Neural cell (in vitro differentiated cells): Measurements from ENCODE around the gene SOHLH1. TPM values are rescaled to one million over a fixed set of nuclear protein-coding genes. Genes with fewer than 3 reads are reported as not detected.

Experiments used
- H2AFZ ChIP-seq: fragments of 200-600, 300-800 bp; sonication (generic), shearing (Covaris generic); 2 replicates; pipeline ENCODE4 v1.6.0; 2014; ENCODE audit warnings: low read depth, mild to moderate bottlenecking, antibody characterized with exemption, low read length, moderate library complexity
- H3F3A ChIP-seq: fragments of 200-600 bp; shearing (Covaris generic); 2 replicates; pipeline ENCODE4 v1.6.1; 2016; ENCODE audit warnings: mild to moderate bottlenecking, moderate library complexity, mixed read lengths, antibody characterized with exemption, low read length; ENCODE audit not compliant: insufficient read depth, poor library complexity, severe bottlenecking
- H3K27ac ChIP-seq: fragments of 200-600, 300-800 bp; sonication (generic), shearing (Covaris generic); 2 replicates; pipeline ENCODE4 v1.5.1; 2014; ENCODE audit warnings: mild to moderate bottlenecking, low read length, moderate library complexity
- H3K27me3 ChIP-seq: fragments of 300-800, 200-600 bp; sonication (generic), shearing (Covaris generic); 2 replicates; pipeline ENCODE4 v1.6.0; 2014; ENCODE audit warnings: mild to moderate bottlenecking, low read depth, low read length, moderate library complexity; ENCODE audit not compliant: insufficient read depth
- H3K36me3 ChIP-seq: fragments of 300-800, 200-600 bp; sonication (generic), shearing (Covaris generic); 2 replicates; pipeline ENCODE4 v1.5.1; 2014; ENCODE audit warnings: mild to moderate bottlenecking, antibody characterized with exemption, low read length, moderate library complexity; ENCODE audit not compliant: insufficient read depth
- H3K4me2 ChIP-seq: fragments of 300-800, 200-600 bp; sonication (generic), shearing (Covaris generic); 2 replicates; pipeline ENCODE4 v1.6.0; 2014; ENCODE audit warnings: mild to moderate bottlenecking, low read length
- H3K4me3 ChIP-seq: fragments of 300-800, 200-600 bp; sonication (generic), shearing (Covaris generic); 2 replicates; pipeline ENCODE4 v1.5.1; 2014; ENCODE audit warnings: mild to moderate bottlenecking, low read length, moderate library complexity
- H3K79me2 ChIP-seq: fragments of 200-600 bp; shearing (Covaris generic); replicated peaks from 2 replicates; pipeline ENCODE4 v1.6.0; 2014; ENCODE audit warnings: mild to moderate bottlenecking, low read length, moderate library complexity; ENCODE audit not compliant: insufficient read depth
- H3K9ac ChIP-seq: fragments of 300-800, 200-600 bp; sonication (generic), shearing (Covaris generic); 2 replicates; pipeline ENCODE4 v1.6.1; 2016; ENCODE audit warnings: mild to moderate bottlenecking, low read length, mixed read lengths
- H3K9me2 ChIP-seq: fragments of 200-600 bp; shearing (Covaris generic); 2 replicates; pipeline ENCODE4 v1.6.1; 2016; ENCODE audit warnings: mild to moderate bottlenecking, low read length, mixed read lengths; ENCODE audit not compliant: insufficient read depth
- H3K9me3 ChIP-seq: fragments of 200-600, 300-800 bp; sonication (generic), shearing (Covaris generic); 2 replicates; pipeline ENCODE4 v1.6.1; 2016; ENCODE audit warnings: mild to moderate bottlenecking, mixed run types, low read length, moderate library complexity, mixed read lengths
- H4K20me1 ChIP-seq: fragments of 200-600 bp; shearing (Covaris generic); 2 replicates; pipeline ENCODE4 v1.6.1; 2016; ENCODE audit warnings: mild to moderate bottlenecking, mixed run types; ENCODE audit not compliant: insufficient read depth
- CTCF ChIP-seq: fragments of 450-650 bp; IDR thresholded peaks from 2 replicates; pipeline ENCODE4 v1.5.1; 2014; ENCODE audit warnings: antibody characterized with exemption, mild to moderate bottlenecking, moderate library complexity; ENCODE audit not compliant: poor library complexity, severe bottlenecking
- EP300 ChIP-seq: fragments of 450-650 bp; conservative IDR thresholded peaks from 2 replicates; pipeline ENCODE4 v1.6.1; 2014; ENCODE audit warnings: antibody characterized with exemption, mild to moderate bottlenecking, moderate library complexity; ENCODE audit not compliant: poor library complexity, severe bottlenecking
- EZH2 ChIP-seq: fragments of 200-600, 300-800 bp; shearing (Covaris generic), sonication (generic); IDR thresholded peaks from 2 replicates; pipeline ENCODE4 v1.6.1; 2014; ENCODE audit warnings: antibody characterized with exemption, low read length, borderline replicate concordance, mild to moderate bottlenecking; ENCODE audit not compliant: insufficient read depth, poor library complexity, severe bottlenecking
- MXI1 ChIP-seq: fragments of 450-650 bp; conservative IDR thresholded peaks from 2 replicates; pipeline ENCODE4 v1.6.1; 2014; ENCODE audit warnings: antibody characterized with exemption, mild to moderate bottlenecking; ENCODE audit not compliant: poor library complexity, severe bottlenecking
- POLR2AphosphoS5 ChIP-seq: IDR thresholded peaks from 2 replicates; pipeline ENCODE4 v1.6.1; 2012
- RAD21 ChIP-seq: fragments of 450-650 bp; conservative IDR thresholded peaks from 2 replicates; pipeline ENCODE4 v1.6.1; 2014; ENCODE audit warnings: antibody characterized with exemption, mild to moderate bottlenecking, moderate library complexity
- SMC3 ChIP-seq: fragments of 450-650 bp; conservative IDR thresholded peaks from 2 replicates; pipeline ENCODE4 v1.6.1; 2014; ENCODE audit warnings: antibody characterized with exemption, mild to moderate bottlenecking, moderate library complexity; ENCODE audit not compliant: poor library complexity
- TAF1 ChIP-seq: IDR thresholded peaks from 2 replicates; pipeline ENCODE4 v1.6.1; 2012; ENCODE audit warnings: low read depth
- polyA plus RNA-seq: library from polyadenylated mRNA; depleted of rRNA; stranded (reverse); fragments of >200 nt; gene quantifications from 2 replicates; pipeline ENCODE4 v1.2.3, GENCODE V29; 2014
- TF ChIP-seq, protein P1 (sequence below): IDR thresholded peaks from 2 replicates; pipeline ENCODE4 v1.6.1; 2012; ENCODE audit warnings: borderline replicate concordance

Gene SOHLH1
- polyA plus RNA-seq, 1 donor from 2014 or later: not detected

DNA sequence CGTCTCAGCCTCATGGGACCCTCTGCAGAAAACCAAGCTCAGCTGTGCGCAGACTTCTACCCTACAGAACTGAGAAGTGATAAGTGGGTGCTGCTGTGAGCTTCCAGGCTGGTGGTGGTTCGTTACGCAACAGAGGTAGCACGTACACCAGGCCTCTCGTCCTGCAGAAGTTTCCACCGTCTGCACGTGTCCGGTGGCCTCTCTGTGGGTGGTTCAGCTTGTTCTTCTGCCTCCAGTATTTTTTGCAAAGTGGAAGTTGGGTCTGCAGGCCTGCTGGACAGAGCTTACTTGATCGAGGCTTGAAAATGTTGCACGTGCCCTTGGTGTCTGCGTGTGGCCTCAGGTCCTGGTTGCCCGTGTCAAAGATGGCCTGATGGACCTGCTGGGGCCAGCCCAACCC, 30.2 kb upstream of the SOHLH1 start:
- Histone ChIP-seq H3K36me3 (no peaks in the 10 kb centered on the region), H4K20me1 (no peaks in the 10 kb centered on the region), H3K27me3 (no peaks in the 10 kb centered on the region), H3K9me3 (no peaks in the 10 kb centered on the region), H3K4me3 (no peak overlapping the region), H3K9me2 (no peaks in the 10 kb centered on the region), H3K79me2 (no peaks in the 10 kb centered on the region), H3F3A (no peaks in the 10 kb centered on the region), H3K9ac (no peak overlapping the region), H2AFZ (no peak overlapping the region), H3K27ac (no peak overlapping the region), H3K4me2 (no peak overlapping the region)
- TF ChIP-seq EP300 (no peak), CTCF (no peak), TAF1 (no peak), RAD21 (no peak), MXI1 (no peak), POLR2AphosphoS5 (no peak), EZH2 (no peak), SMC3 (no peak)
- TF ChIP-seq, protein P1, sequence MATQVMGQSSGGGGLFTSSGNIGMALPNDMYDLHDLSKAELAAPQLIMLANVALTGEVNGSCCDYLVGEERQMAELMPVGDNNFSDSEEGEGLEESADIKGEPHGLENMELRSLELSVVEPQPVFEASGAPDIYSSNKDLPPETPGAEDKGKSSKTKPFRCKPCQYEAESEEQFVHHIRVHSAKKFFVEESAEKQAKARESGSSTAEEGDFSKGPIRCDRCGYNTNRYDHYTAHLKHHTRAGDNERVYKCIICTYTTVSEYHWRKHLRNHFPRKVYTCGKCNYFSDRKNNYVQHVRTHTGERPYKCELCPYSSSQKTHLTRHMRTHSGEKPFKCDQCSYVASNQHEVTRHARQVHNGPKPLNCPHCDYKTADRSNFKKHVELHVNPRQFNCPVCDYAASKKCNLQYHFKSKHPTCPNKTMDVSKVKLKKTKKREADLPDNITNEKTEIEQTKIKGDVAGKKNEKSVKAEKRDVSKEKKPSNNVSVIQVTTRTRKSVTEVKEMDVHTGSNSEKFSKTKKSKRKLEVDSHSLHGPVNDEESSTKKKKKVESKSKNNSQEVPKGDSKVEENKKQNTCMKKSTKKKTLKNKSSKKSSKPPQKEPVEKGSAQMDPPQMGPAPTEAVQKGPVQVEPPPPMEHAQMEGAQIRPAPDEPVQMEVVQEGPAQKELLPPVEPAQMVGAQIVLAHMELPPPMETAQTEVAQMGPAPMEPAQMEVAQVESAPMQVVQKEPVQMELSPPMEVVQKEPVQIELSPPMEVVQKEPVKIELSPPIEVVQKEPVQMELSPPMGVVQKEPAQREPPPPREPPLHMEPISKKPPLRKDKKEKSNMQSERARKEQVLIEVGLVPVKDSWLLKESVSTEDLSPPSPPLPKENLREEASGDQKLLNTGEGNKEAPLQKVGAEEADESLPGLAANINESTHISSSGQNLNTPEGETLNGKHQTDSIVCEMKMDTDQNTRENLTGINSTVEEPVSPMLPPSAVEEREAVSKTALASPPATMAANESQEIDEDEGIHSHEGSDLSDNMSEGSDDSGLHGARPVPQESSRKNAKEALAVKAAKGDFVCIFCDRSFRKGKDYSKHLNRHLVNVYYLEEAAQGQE: no peak

DNA sequence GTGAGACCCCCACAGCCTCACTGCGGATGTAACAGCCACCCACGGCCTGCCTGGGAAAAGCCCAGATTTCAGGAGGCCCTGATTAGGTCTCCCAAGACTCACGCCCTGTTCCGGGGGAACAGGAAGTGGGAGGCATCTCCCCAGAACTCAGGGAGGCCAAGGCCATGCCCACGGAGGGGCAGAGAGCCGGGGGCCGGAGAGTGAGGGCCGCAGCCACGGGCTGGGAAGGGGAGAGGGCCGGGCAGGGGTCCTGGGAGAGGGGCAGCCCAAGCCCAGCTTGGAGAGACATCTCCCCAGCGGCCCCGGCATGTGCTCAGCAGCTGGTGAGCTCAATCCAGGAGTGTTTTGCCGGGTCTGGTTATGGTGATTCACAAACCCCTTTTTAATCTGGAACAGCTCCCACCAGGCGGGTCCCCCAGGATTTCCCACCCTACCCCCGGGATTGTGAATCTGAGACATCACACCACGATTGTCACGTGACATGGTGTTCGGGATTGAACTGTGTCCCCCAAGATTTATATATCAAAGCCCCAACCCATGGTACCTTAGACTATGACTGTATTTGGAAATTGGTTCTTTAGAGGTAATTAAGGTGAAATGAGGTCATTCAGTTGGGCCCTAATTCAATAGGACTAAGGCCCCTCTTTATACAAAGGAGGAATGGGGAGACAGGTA, 29.3 kb upstream of the SOHLH1 start:
- Histone ChIP-seq H3K36me3 (no peaks in the 10 kb centered on the region), H3K9ac (no peak overlapping the region), H3F3A (no peaks in the 10 kb centered on the region), H4K20me1 (no peaks in the 10 kb centered on the region), H3K9me3 (no peaks in the 10 kb centered on the region), H3K27ac (no peak overlapping the region), H3K27me3 (no peaks in the 10 kb centered on the region), H3K79me2 (no peaks in the 10 kb centered on the region), H3K4me2 (no peak overlapping the region), H3K4me3 (no peak overlapping the region), H2AFZ (no peak overlapping the region), H3K9me2 (no peaks in the 10 kb centered on the region)
- TF ChIP-seq MXI1 (no peak), EZH2 (no peak), CTCF (no peak), TAF1 (no peak), RAD21 (no peak), EP300 (no peak), POLR2AphosphoS5 (no peak), SMC3 (no peak)
- TF ChIP-seq, protein P1: no peak
